GM18858 (cell line): Measurements from ENCODE around the gene PRR23C.
"Not testable (repeated sequence)": the region's sequence is repeated elsewhere in the genome, so short reads cannot be mapped to it uniquely, and the experiment has no call there.

Experiments used
- ATAC-seq: cut with Tn5 transposase; IDR thresholded peaks from one replicate; pipeline ENCODE4 v1.9.1; 2021; ENCODE audit not compliant: unreplicated experiment

PRR23C gene

GRCh38 chr3:139044366-139045210 lies at the start of gene PRR23C:
Gene PRR23C, minus strand, starts transcription at chr3:139044892. Its CDS starts 272 bp downstream, at chr3:139044620.
- no peak for ATAC-seq

- no peak for ATAC-seq
These were observed 49.1 kb upstream of the PRR23C start for GRCh38 chr3:139093840-139094239.

- ATAC-seq: no peak
These were observed 44.0 kb upstream of the PRR23C start for GRCh38 chr3:139088462-139089324.

- ATAC-seq: no peak
These were observed 42.9 kb upstream of the PRR23C start for GRCh38 chr3:139087621-139088020.

GRCh38 chr3:139084176-139084575 lies 39.5 kb upstream of the PRR23C start:
- ATAC-seq: no peak

GRCh38 chr3:139074565-139075115 lies 29.9 kb upstream of the PRR23C start:
- no peak for ATAC-seq

GRCh38 chr3:139062918-139063317 lies 18.2 kb upstream of the PRR23C start:
- no peak for ATAC-seq

GRCh38 chr3:139052802-139053600 lies 8.3 kb upstream of the PRR23C start:
- ATAC-seq: no peak

- ATAC-seq: no peak
These were observed 932 bp downstream of the PRR23C start for GRCh38 chr3:139043554-139044365.

GRCh38 chr3:139037478-139037877 lies 7.2 kb downstream of the PRR23C start:
- no peak for ATAC-seq

- no peak for ATAC-seq
These were observed 12.2 kb downstream of the PRR23C start for GRCh38 chr3:139032326-139033002.

GRCh38 chr3:139030576-139030975 lies 14.1 kb downstream of the PRR23C start:
- not testable (repeated sequence) for ATAC-seq

GRCh38 chr3:139024968-139025367 lies 19.7 kb downstream of the PRR23C start:
- no peak for ATAC-seq

- no peak for ATAC-seq
These were observed 23.8 kb downstream of the PRR23C start, which contains the start of gene PRR23B for GRCh38 chr3:139020868-139021234. Gene PRR23B, minus strand, starts transcription at chr3:139020926. Its CDS starts 265 bp downstream, at chr3:139020661.

- no peak for ATAC-seq
These were observed 24.4 kb downstream of the PRR23C start for GRCh38 chr3:139020036-139020867.

- ATAC-seq: no peak
These were observed 28.2 kb downstream of the PRR23C start for GRCh38 chr3:139016430-139017048.

- ATAC-seq: no peak
These were observed 38.5 kb downstream of the PRR23C start, which contains the start of gene PRR23A for GRCh38 chr3:139006051-139006716. Gene PRR23A, minus strand, starts transcription at chr3:139006268. Its CDS starts 0 bp downstream, at chr3:139006268.
